HG02763 (cell line): ENCODE data around the gene TNRC6A.

ENCODE experiments used
- ATAC-seq: cut with Tn5 transposase; IDR thresholded peaks from one replicate; pipeline ENCODE4 v1.9.1; 2021; ENCODE audit warnings: mild to moderate bottlenecking, moderate library complexity; ENCODE audit not compliant: unreplicated experiment

The TNRC6A gene

DNA sequence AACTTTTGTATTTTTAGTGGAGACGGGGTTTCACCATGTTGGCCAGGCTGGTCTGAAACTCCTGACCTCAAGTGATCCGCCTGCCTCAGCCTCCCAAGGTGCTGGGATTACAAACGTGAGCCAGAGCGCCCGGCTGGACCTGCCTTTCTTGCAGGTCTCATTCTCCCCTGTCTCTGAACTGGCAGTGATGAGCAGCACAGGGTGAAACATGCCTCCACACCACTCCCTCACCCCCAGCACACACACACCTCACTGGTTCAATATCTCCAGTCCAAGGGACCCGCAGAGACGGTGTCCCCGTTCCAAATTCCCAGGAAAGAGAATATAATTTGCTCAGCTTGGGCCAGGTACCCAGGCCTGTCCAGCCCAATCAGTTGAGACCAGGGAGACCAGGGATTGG is 139.6 kb downstream of the TNRC6A start:
- no peak for ATAC-seq

DNA sequence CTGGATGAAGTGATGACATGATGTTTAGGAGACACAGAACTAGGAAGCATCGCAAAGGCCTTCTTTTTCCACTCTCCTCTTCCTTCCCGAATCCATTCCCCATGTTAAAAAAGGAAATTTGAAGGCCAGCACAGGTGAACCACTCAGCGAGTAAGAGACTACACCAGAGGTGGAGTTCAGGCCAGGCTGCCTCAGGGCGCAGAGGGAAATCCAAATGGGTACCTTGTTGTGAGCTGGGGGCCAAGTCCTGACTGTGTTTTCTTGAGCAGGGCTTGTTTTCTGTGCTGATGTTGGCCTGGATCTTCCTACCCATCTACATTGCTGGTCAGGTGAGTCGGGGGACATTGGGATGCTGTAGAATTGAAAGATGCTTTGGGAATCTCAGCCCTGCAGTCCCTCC is 142.4 kb downstream of the TNRC6A start:
- no peak for ATAC-seq

DNA sequence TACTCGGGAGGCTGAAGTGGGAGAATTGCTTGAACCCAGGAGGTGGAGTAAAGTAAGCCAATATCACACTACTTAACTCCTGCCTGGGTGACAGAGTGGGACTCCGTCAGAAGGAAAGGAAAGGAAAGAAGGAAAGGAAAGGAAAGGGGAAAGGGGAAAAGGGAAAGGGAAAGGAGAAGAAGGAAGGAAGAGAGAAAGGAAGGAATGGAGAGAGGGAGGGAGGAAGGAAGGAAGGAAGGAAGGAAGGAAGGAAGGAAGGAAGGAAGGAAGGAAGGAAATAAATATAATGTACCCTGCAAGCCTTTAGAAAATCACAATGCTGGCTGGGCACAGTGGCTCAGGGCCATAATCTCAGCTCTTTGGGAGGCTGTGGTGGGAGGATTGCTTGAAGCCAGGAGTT is 143.6 kb downstream of the TNRC6A start:
- ATAC-seq: no peak

DNA sequence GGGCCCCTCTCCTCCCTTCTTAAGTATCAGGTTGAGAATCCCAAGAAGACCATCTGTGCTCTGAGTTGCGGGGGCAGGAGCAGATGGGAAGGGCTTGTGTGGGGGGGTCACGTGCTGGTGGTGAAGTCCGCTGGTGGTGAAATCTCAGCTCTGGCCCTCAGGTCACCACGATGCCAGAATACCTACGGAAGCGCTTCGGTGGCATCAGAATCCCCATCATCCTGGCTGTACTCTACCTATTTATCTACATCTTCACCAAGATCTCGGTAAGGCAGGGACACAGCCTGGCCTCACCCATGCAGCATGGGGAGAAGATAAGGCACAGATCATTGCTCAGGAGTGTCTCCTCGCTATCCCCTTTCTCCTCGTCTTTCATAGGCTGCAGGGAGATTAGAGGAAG is 146.0 kb downstream of the TNRC6A start:
- no peak for ATAC-seq
